ENCODE results near the gene ASB12.

ASB12 gene

DNA sequence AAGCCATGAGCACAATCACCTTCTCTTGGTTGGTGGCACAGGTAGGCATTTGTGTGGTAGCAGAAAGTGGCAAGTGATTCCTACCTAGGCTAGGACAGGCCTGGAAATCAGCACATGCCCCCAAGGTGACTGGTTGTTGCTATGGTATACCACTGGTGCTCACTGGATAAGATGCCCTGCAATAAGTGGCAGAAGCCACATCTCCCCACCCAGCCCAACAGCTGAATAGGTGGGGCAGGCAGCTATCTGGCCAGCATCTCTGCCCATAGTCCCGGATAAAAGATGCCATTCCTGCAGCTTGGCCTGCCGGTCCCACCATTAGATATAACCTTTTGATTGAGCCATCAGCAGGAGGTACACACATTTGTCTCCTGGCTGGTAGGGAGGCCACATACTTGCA is 46.0 kb downstream of the ASB12 start:
- no peak for DNase-seq

DNA sequence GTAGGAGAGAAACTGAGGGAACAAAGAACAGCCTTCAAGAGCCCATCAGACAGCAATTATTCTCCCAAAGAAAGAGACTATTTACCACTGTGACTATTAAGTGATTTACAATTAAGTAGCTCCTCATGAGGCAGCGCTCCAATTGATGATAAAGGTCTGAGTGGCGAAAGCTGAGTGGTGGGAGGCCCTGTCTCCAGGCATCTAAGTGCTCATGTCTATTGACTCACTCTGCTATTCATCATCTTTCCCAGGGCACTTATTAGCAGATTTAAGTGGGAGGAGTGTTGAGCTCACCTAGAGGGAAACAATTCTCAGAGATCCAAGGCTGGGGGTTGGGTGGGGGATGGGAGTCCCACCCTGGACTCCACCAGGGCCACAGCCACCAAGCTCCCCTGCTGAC is 48.2 kb downstream of the ASB12 start:
- no peak for DNase-seq

DNA sequence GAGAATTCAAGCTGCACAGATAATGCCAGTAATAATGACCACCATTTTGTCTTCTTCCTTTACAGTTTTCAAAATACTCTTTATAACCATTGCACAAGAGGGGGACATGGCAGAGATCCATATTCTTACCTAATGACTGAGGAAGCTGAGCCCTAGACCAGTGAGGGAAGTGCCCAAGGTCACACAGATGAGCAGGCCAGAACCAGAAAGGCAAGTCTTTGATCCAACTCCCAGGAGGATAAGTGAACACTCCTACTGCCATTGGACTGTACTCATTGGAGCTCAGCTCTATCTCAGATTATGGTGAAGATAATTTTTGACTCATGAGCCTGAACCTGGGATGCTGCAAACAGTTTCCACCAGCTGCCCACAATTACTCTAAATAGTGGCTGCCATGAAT is 53.5 kb downstream of the ASB12 start:
- DNase-seq, result no peak
